AG08395 (cell line): Measurements from ENCODE around the gene ZFPL1.
A peak's percentile ranks its signal among the peaks of the same experiment; 100 is the strongest.

Experiments used
- DNase-seq: peaks from one replicate; pipeline ENCODE4 v3.0.0; 2012; ENCODE audit warnings: mixed read lengths, low spot score

The ZFPL1 gene

GRCh38 chr11:65129649-65130441 lies 45.8 kb downstream of the ZFPL1 start:
- DNase-seq = no peak

DNA sequence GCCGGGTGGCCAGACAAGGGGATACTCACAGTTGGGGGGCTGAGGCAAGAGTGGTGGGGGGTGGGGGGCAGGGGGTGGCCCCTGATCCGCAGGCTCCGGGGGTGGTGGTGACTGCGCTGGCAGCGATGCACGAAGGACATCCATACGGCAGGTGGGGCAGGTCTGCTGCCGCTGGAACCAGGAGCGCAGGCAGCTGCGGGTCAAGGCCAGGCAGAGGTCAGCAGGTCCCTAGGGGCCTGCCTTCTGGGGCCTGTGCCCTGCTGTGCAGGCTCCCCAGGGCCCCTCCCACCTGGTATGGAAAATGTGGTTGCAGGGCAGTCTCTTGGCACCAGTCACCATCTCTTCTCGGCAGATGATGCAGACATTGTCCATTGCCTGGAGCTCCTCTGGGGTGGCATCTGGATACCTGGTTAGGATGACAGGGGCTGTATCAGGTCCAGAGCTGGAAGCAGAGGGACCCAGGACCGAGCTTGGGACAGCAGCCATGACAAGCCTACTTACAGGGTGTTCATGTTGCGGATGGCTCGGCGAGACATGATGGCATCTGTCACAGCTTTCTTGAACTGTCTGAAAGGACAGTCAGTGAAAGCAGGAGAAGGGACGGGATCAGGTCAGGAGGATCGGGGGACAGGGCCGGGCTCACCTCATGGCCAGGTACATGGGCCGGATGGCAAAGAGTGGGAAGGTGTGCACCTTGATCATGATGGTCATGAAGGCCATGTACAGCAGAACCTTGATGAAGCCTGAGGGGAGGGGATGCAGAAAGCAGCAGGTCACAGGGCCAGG lies 46.8 kb downstream of the ZFPL1 start:
- DNase-seq = no peak

DNA sequence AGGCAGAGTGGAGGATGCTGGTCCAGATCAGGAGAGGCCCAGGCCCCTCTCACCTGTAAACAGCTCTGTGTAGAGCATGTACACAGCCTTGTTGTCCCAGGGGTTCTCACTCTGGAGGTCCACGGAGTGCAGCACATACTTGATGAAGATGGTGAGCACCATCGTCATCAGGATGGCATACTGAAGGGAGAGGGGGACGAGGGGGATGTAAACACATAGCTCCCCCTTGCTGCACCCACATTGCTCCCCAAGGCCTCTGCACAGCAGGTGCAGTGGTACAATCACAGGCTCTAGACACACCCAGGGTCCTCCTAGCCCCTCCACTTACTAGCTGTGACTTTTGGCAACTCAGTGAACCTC lies 47.4 kb downstream of the ZFPL1 start:
- no peak for DNase-seq

GRCh38 chr11:65131895-65132237 lies 47.8 kb downstream of the ZFPL1 start:
- no peak for DNase-seq

GRCh38 chr11:65132238-65132987 lies 48.4 kb downstream of the ZFPL1 start:
- no peak for DNase-seq

DNA sequence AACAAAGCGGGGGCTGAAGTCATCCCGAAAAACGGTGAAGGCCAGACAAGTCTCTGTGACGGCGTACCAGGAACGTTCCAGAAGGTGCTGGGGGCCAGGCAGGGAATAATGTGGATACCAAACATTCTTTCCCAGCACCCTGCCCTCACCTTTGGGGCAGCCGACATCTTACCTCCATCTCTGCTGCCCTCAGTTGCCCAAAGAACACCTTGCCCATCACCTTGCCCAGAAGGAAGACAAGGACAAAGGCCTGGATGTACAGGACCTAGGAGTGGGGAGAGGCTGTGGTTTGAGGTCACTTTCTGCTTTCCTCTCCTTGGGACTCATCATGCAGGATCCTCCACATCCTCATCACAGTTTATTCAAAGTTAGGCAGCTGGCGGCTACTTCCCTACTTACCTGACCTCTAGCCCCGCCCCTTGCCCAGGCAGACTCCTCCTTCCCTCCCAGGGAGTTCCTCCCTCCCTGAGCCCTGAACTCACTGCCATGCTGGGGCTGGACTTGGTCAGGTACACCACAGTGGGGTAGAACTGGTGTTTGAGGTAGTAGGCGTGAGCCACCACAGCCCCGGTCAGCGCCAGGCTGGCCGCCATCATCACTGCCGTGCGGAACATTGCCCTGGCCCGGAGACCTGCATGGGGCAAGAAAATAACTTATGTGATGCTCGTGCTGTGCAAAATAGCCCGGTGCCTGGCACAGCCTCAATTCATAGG lies 49.1 kb downstream of the ZFPL1 start:
- DNase-seq = no peak

GRCh38 chr11:65133724-65134123 lies 49.7 kb downstream of the ZFPL1 start:
- DNase-seq = no peak

GRCh38 chr11:65134240-65134951 lies 50.4 kb downstream of the ZFPL1 start, which contains the start of gene SYVN1:
SYVN1 (minus strand) TSS chr11:65134519; CDS start chr11:65133601, 918 bp downstream.
- peak; percentile 91 for DNase-seq

DNA sequence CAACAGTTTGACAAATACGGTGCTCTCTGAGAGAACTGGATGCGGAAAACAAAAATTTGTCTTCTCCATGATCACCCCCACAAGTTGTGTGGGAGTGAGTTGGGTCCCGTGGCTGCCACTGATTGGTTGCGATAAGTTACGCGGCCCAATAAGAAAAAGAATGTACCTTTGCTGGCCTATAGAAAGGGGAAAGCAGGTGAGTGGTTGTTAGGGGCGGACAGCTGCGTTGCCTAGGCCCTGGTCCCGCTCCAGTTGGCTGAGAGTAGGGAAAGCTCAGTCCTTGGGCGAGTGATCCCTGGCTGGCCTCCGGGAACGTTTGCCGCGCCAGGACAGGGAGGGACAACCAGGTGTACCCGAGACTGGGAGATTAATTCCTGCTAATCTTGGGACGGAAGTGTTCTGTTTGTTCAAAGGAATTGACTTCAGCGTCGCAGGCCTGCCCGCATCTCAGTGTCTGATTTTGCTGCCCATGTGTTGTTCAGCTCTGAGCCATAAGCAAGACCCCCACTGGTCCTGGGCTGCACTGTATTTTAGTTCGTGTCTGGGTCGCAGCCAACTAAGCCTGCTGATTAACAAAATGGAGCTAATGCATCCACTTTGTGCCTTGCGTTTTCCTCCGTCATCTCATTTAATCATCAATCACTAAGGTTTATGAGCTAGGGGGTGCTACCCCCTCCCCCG lies 51.1 kb downstream of the ZFPL1 start:
- DNase-seq = peak; percentile 97

- DNase-seq = no peak
Observed at GRCh38 chr11:65135633-65136145, 51.7 kb downstream of the ZFPL1 start.

GRCh38 chr11:65136515-65137096 lies 52.6 kb downstream of the ZFPL1 start:
- DNase-seq = no peak
